ENCODE data around the gene ACD. TPM values are rescaled to one million over a fixed set of nuclear protein-coding genes. Genes with fewer than 3 reads are reported as not detected.

Gene ACD
- total RNA-seq, 1 donor from 2014 or later, result 24.5 TPM

GRCh38 chr16:67641779-67642708 lies 18.0 kb downstream of the ACD start:
- TF ChIP-seq, protein P1, sequence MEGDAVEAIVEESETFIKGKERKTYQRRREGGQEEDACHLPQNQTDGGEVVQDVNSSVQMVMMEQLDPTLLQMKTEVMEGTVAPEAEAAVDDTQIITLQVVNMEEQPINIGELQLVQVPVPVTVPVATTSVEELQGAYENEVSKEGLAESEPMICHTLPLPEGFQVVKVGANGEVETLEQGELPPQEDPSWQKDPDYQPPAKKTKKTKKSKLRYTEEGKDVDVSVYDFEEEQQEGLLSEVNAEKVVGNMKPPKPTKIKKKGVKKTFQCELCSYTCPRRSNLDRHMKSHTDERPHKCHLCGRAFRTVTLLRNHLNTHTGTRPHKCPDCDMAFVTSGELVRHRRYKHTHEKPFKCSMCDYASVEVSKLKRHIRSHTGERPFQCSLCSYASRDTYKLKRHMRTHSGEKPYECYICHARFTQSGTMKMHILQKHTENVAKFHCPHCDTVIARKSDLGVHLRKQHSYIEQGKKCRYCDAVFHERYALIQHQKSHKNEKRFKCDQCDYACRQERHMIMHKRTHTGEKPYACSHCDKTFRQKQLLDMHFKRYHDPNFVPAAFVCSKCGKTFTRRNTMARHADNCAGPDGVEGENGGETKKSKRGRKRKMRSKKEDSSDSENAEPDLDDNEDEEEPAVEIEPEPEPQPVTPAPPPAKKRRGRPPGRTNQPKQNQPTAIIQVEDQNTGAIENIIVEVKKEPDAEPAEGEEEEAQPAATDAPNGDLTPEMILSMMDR (IDR thresholded peaks at IDR 0.05; ENCODE audit: unreplicated experiment), result no peak
- no peak for DNase-seq (ENCODE audit: low spot score in 2 of 2, unreplicated experiment in 2 of 2)
- Mint-ChIP-seq H3K36me3 (peaks cover 9% of the 10 kb centered on the region), H3K9me3 (no peaks in the 10 kb centered on the region), H3K27me3 (ENCODE audit: low read depth) (peaks cover 25% of the 10 kb centered on the region), H3K27ac (no peak overlapping the region), H3K4me1 (no peaks in the 10 kb centered on the region), H3K4me3 (no peak overlapping the region)

DNA sequence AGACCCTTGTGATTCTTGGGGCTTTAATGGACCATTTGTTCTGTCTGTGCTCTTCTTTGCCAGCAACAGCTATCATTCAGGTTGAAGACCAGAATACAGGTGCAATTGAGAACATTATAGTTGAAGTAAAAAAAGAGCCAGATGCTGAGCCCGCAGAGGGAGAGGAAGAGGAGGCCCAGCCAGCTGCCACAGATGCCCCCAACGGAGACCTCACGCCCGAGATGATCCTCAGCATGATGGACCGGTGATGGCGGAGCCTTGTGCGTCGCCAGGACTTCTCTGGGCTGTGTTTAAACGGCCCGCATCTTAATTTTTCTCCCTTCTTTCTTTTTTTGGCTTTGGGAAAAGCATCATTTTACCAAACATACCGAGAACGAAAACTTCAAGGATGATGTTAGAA lies 22.4 kb downstream of the ACD start:
- Mint-ChIP-seq H3K27me3 (ENCODE audit: low read depth) (no peaks in the 10 kb centered on the region), H3K9me3 (no peaks in the 10 kb centered on the region), H3K4me1 (peaks cover under 1% of the 10 kb centered on the region), H3K36me3 (peaks cover 20% of the 10 kb centered on the region), H3K27ac (no peak overlapping the region), H3K4me3 (no peak overlapping the region)
- DNase-seq (ENCODE audit: low spot score in 2 of 2, unreplicated experiment in 2 of 2), result no peak
- TF ChIP-seq, protein P1 (IDR thresholded peaks at IDR 0.05; ENCODE audit: unreplicated experiment), result no peak

DNA sequence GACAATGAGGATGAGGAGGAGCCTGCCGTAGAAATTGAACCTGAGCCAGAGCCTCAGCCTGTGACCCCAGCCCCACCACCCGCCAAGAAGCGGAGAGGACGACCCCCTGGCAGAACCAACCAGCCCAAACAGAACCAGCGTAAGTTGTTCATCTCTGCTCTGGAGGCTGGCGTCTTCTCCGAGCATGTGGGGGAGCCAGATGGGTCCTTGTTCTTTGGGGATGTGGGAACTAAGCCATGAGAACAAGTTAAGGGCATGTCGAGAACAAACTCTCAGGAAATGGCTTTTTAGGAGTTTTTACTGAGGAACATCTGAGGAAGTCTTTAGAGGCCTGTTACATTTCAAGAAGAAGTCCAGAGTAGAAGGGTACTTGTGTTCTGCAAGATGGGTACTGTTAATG lies 23.3 kb downstream of the ACD start:
- Mint-ChIP-seq H3K27ac (no peak overlapping the region), H3K36me3 (peaks cover 26% of the 10 kb centered on the region)

DNA sequence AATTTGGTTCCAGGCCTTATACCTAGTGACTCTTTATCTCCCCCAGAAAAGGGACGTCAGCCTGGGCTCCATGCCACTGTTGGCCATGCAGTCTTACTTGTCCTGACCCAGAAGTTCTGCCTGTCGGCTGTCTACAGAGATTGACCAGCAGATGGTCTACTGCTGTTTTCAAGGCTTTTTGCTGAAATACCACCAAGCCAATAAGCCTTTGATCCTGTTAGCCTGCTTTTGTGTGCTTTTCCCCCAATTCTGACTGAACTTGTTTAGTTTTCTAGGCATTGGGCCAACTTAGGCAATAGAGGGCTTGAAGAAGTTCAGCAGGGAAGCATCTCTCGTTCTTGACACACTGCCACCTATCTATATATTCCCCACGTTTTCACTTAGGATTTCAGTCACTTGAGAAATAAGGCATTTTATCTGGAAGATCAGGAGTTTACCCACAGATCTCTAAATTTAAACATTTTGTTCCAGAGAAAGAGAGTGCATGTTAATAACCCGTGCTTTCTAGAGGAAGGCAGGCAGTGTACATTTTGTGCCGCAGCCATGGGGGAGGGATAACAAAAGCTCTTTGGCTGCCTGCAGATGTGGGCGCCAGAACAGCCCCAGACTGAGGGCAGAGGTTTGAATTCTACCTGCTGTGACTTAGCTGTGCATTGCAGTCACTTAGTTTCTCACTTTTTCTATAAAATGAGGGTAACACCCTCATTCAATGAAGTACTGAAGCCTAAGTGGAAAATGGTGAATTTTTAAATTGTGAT lies 27.5 kb downstream of the ACD start:
- no peaks in the 10 kb centered on the region for H3K27me3 Mint-ChIP-seq (ENCODE audit: low read depth)
- no peak overlapping the region for H3K4me3 Mint-ChIP-seq
- no peak overlapping the region for H3K27ac Mint-ChIP-seq
- peaks cover 33% of the 10 kb centered on the region for H3K36me3 Mint-ChIP-seq
- no peak for DNase-seq (ENCODE audit: low spot score in 2 of 2, unreplicated experiment in 2 of 2)
- peaks cover 6% of the 10 kb centered on the region for H3K4me1 Mint-ChIP-seq
- TF ChIP-seq, protein P1 (IDR thresholded peaks at IDR 0.05; ENCODE audit: unreplicated experiment), result no peak
- no peaks in the 10 kb centered on the region for H3K9me3 Mint-ChIP-seq

More for the DNA sequence above, 23.3 kb downstream of the ACD start:
- Mint-ChIP-seq H3K4me3 (no peak overlapping the region), H3K9me3 (no peaks in the 10 kb centered on the region), H3K4me1 (peaks cover 6% of the 10 kb centered on the region), H3K27me3 (ENCODE audit: low read depth) (no peaks in the 10 kb centered on the region)
- no peak for DNase-seq (ENCODE audit: low spot score in 2 of 2, unreplicated experiment in 2 of 2)
- TF ChIP-seq, protein P1 (IDR thresholded peaks at IDR 0.05; ENCODE audit: unreplicated experiment), result no peak

- H3K4me1 Mint-ChIP-seq, result peaks cover 6% of the 10 kb centered on the region
- no peak overlapping the region for H3K4me3 Mint-ChIP-seq
- no peak for DNase-seq (ENCODE audit: low spot score in 2 of 2, unreplicated experiment in 2 of 2)
- H3K36me3 Mint-ChIP-seq, result peaks cover 40% of the 10 kb centered on the region
- no peaks in the 10 kb centered on the region for H3K27me3 Mint-ChIP-seq (ENCODE audit: low read depth)
- H3K27ac Mint-ChIP-seq, result no peak overlapping the region
- TF ChIP-seq, protein P1 (IDR thresholded peaks at IDR 0.05; ENCODE audit: unreplicated experiment), result no peak
- H3K9me3 Mint-ChIP-seq, result no peaks in the 10 kb centered on the region
Observed at GRCh38 chr16:67628216-67628615, 31.8 kb downstream of the ACD start.
